ENCODE results near the gene PBX1. TPM values are rescaled to one million over a fixed set of nuclear protein-coding genes. Genes with fewer than 3 reads are reported as not detected.

PBX1 gene
- total RNA-seq, 1 donor from 2014 or later: 257 TPM

DNA sequence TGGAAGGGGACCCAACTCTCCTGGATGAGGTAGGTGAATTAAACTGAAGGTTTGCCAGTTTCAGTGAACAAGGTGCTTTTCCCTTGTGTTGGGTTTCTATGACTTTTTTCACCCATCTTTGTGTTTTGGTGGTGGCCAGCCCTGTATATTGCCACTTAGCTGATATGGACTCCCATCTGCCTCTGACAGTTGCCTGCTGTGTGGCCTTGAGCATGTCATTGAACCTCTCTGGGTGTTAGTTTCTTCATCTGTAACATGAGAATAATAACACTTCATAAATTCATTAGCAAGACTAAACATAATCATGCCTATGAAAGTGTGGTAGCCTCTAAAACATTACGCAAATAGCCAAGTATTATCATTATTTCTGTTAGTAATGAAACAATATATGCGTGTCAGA lies 141.7 kb downstream of the PBX1 start:
- no peak for DNase-seq (ENCODE audit: extremely low spot score, unreplicated experiment)
- no peaks in the 10 kb centered on the region for H3K9me3 Mint-ChIP-seq
- H3K36me3 Mint-ChIP-seq: peaks cover 23% of the 10 kb centered on the region
- no peak overlapping the region for H3K4me3 Mint-ChIP-seq
- TF ChIP-seq, protein P1, sequence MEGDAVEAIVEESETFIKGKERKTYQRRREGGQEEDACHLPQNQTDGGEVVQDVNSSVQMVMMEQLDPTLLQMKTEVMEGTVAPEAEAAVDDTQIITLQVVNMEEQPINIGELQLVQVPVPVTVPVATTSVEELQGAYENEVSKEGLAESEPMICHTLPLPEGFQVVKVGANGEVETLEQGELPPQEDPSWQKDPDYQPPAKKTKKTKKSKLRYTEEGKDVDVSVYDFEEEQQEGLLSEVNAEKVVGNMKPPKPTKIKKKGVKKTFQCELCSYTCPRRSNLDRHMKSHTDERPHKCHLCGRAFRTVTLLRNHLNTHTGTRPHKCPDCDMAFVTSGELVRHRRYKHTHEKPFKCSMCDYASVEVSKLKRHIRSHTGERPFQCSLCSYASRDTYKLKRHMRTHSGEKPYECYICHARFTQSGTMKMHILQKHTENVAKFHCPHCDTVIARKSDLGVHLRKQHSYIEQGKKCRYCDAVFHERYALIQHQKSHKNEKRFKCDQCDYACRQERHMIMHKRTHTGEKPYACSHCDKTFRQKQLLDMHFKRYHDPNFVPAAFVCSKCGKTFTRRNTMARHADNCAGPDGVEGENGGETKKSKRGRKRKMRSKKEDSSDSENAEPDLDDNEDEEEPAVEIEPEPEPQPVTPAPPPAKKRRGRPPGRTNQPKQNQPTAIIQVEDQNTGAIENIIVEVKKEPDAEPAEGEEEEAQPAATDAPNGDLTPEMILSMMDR (conservative IDR thresholded peaks at IDR 0.05): no peak
- no peaks in the 10 kb centered on the region for H3K27me3 Mint-ChIP-seq
- peak overlapping the region; percentile 53 for H3K27ac Mint-ChIP-seq
- H3K4me1 Mint-ChIP-seq (ENCODE audit: unreplicated experiment): peaks cover 51% of the 10 kb centered on the region

DNA sequence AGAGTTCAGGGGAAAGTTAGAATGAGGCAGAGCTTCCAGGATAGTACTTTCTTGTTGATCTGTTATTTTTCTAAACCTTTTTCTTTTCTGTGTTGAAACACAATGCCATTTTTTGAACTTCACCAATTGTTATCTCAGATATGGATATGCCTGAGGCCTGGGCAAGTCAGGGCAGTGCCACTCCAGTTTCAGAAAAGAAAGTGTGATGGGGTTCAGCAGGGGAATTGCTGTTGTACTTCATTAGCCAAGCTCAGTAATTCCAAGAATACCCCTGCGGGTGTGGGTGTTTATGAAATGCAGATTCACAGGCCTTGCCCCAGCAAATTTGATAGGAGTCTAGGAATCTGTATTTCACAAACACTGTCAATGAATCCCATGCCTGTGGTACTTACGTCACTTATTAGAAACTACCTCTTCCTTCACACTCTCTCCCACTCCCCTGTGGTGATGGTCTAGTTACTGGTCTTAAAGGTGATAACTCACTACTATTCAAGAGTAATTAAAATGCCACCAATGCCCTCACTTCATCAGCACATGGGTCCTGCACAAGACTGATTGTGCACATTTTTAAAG lies 142.3 kb downstream of the PBX1 start:
- no peak overlapping the region for H3K4me3 Mint-ChIP-seq
- H3K9me3 Mint-ChIP-seq: no peaks in the 10 kb centered on the region
- DNase-seq (ENCODE audit: extremely low spot score, unreplicated experiment): no peak
- peaks cover 23% of the 10 kb centered on the region for H3K36me3 Mint-ChIP-seq
- TF ChIP-seq, protein P1 (conservative IDR thresholded peaks at IDR 0.05): no peak
- H3K4me1 Mint-ChIP-seq (ENCODE audit: unreplicated experiment): peaks cover 53% of the 10 kb centered on the region
- H3K27ac Mint-ChIP-seq: peak overlapping the region; percentile 53
- H3K27me3 Mint-ChIP-seq: no peaks in the 10 kb centered on the region

DNA sequence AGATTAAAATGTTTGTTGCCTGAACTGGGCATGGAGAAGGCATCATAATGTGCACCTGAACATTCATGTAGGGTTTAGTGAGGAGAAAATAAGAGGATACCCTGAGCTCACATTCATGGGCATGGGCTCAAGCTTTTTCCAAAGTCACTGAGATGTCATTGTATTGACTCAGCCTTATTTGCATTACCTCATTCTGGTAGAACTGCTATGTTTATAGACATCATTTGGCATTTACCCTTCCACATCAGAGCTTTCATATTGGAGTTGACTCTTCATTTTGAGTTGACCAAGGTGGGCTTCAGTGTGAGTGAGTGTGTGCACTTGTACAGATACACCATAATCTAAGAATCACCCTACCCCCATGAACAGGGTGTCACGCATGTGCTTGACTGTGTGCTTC lies 143.2 kb downstream of the PBX1 start:
- H3K4me1 Mint-ChIP-seq (ENCODE audit: unreplicated experiment): peaks cover 63% of the 10 kb centered on the region
- peak overlapping the region; percentile 53 for H3K27ac Mint-ChIP-seq
- no peaks in the 10 kb centered on the region for H3K27me3 Mint-ChIP-seq
- no peak overlapping the region for H3K4me3 Mint-ChIP-seq
- H3K36me3 Mint-ChIP-seq: peaks cover 23% of the 10 kb centered on the region
- no peaks in the 10 kb centered on the region for H3K9me3 Mint-ChIP-seq
- TF ChIP-seq, protein P1 (conservative IDR thresholded peaks at IDR 0.05): no peak
- DNase-seq (ENCODE audit: extremely low spot score, unreplicated experiment): no peak

DNA sequence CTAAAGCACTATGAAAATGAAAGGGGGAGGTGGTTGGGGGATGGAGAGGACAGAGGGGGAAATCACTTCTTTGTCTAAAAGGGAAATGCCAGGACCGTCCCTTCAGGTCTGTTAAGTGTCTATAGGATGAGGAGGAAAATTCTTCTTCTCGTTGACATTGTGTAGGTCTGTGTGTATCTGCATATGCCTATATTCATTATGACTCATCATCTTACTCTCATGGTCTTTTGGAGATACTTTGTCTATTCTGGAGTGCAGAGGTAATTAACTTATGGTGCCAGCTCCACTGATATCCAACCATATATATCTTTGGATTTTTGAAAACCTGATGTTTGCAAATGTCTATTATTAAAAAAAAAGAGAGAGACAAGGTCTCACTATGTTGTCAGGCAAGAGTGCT lies 143.7 kb downstream of the PBX1 start:
- Mint-ChIP-seq H3K27ac (peak overlapping the region; percentile 53), H3K36me3 (peaks cover 23% of the 10 kb centered on the region), H3K27me3 (no peaks in the 10 kb centered on the region), H3K4me1 (ENCODE audit: unreplicated experiment) (peaks cover 67% of the 10 kb centered on the region), H3K4me3 (no peak overlapping the region), H3K9me3 (no peaks in the 10 kb centered on the region)
- TF ChIP-seq, protein P1 (conservative IDR thresholded peaks at IDR 0.05): no peak
- no peak for DNase-seq (ENCODE audit: extremely low spot score, unreplicated experiment)

DNA sequence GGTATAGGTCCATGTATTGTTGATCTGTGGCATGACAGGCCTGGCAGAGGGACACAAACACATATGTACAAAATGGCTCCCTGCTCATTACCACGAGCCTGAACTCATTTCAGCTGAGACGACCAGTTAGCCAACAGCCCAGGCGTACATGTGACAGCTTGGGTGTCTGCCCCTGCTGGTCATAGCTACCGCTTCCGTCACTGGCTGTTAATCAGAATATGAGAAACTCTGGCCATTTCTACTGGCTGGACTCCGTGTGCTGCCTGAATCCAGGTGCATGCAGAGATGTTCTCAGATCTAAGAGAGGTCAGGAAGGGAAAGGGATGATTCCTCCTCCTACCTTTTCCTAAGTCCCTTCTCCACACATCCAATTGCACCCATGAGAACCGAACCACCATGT lies 144.5 kb downstream of the PBX1 start:
- TF ChIP-seq, protein P1 (conservative IDR thresholded peaks at IDR 0.05): no peak
- Mint-ChIP-seq H3K4me3 (peak overlapping the region; percentile 60), H3K36me3 (peaks cover 23% of the 10 kb centered on the region), H3K27ac (peak overlapping the region; percentile 53), H3K9me3 (no peaks in the 10 kb centered on the region), H3K27me3 (no peaks in the 10 kb centered on the region), H3K4me1 (ENCODE audit: unreplicated experiment) (peaks cover 71% of the 10 kb centered on the region)
- DNase-seq (ENCODE audit: extremely low spot score, unreplicated experiment): no peak
